GM12878 (cell line): ENCODE data around the gene JUND.

Experiments used
- ETV6 ChIP-seq, 2 experiments: fragments of 450-650 bp in 1 of 2; IDR thresholded peaks in 1 of 2; conservative IDR thresholded peaks in 1 of 2; 2 replicates each; pipeline ENCODE4 v1.6.1; 2014; ENCODE audit warnings: antibody characterized with exemption in 1 of 2, borderline replicate concordance in 1 of 2, low read depth in 1 of 2, mild to moderate bottlenecking in 1 of 2, moderate library complexity in 1 of 2
- EZH2 ChIP-seq: IDR thresholded peaks from 2 replicates; pipeline ENCODE4 v1.6.1; 2012; ENCODE audit warnings: low read depth, mild to moderate bottlenecking, control low read depth, inconsistent platforms, low read length, borderline replicate concordance; ENCODE audit not compliant: control insufficient read depth
- NBN ChIP-seq: fragments of 450-650 bp; IDR thresholded peaks from 2 replicates; pipeline ENCODE4 v1.6.1; 2016
- NFIC ChIP-seq: IDR thresholded peaks from 2 replicates; pipeline ENCODE4 v1.6.1; 2012; ENCODE audit warnings: low read depth, mild to moderate bottlenecking, inconsistent platforms, low read length, moderate library complexity
- NFYA ChIP-seq: IDR thresholded peaks from 2 replicates; pipeline ENCODE4 v1.6.1; 2011; ENCODE audit warnings: low read depth, mild to moderate bottlenecking, low read length, improper control_type of control experiment, borderline replicate concordance
- POLR2A ChIP-seq: IDR thresholded peaks from 2 replicates; pipeline ENCODE4 v1.6.1; 2011; ENCODE audit warnings: low read depth, mild to moderate bottlenecking, low read length
- RFX5 ChIP-seq: IDR thresholded peaks from 2 replicates; pipeline ENCODE4 v1.6.1; 2011; ENCODE audit warnings: low read depth, low read length, improper control_type of control experiment
- YY1 ChIP-seq: IDR thresholded peaks from 2 replicates; pipeline ENCODE4 v1.6.1; 2011; ENCODE audit warnings: low read depth, mild to moderate bottlenecking, low read length
- TF ChIP-seq, protein P1 (sequence below): IDR thresholded peaks from 2 replicates; pipeline ENCODE4 v1.6.1; 2011; ENCODE audit warnings: mild to moderate bottlenecking, low read depth, low read length, moderate library complexity; ENCODE audit not compliant: insufficient replicate concordance
- TF ChIP-seq, protein P2 (sequence below), 3 experiments: IDR thresholded peaks in 2 of 3; conservative IDR thresholded peaks in 1 of 3; 2 replicates each; pipeline ENCODE4 v1.5.1; 2011; ENCODE audit warnings: low read depth in 3 of 3, low read length in 3 of 3, mild to moderate bottlenecking in 3 of 3, control low read depth in 2 of 3, moderate library complexity in 2 of 3, inconsistent platforms in 1 of 3, mixed read lengths in 1 of 3; ENCODE audit not compliant: control insufficient read depth in 2 of 3, insufficient read depth in 1 of 3; ENCODE audit errors: extremely low read depth in 1 of 3

DNA sequence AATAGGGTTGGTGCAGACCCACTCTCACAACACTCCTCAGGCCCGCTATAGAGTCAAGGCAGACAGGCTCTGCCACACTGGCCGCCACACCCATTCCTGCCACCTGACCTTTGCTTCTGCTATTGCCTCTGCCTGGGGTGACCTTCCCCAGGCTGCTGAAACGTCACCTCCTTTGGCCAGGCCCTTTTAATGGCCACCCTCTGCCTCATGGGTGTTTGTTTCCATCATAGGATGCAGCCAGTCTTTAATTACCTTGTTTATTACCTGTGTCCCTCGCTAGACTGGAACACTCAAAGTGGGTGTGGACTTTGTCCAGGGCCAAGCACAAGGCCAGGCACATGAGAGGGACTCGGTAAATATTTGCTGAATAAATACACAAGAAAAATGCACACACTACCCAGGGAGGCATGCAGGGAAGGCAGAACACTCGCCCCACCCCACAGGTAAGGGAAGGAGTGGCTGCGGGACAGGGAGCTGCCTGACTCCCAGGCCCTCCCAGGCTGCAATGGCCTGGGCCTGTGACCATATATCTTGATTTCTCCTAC is 38.2 kb upstream of the JUND start:
- TF ChIP-seq, protein P1, sequence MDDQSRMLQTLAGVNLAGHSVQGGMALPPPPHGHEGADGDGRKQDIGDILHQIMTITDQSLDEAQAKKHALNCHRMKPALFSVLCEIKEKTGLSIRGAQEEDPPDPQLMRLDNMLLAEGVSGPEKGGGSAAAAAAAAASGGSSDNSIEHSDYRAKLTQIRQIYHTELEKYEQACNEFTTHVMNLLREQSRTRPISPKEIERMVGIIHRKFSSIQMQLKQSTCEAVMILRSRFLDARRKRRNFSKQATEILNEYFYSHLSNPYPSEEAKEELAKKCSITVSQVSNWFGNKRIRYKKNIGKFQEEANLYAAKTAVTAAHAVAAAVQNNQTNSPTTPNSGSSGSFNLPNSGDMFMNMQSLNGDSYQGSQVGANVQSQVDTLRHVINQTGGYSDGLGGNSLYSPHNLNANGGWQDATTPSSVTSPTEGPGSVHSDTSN: no peak
- TF ChIP-seq NBN (no peak), EZH2 (no peak), NFYA (no peak), POLR2A (no peak), ETV6 (conservative IDR thresholded peaks at IDR 0.05 in 1 of 2, IDR thresholded peaks at IDR 0.05 in 1 of 2; ENCODE audit: borderline replicate concordance in 1 of 2, low read depth in 1 of 2) (no peak), YY1 (no peak), NFIC (no peak), RFX5 (no peak)
- TF ChIP-seq, protein P2, sequence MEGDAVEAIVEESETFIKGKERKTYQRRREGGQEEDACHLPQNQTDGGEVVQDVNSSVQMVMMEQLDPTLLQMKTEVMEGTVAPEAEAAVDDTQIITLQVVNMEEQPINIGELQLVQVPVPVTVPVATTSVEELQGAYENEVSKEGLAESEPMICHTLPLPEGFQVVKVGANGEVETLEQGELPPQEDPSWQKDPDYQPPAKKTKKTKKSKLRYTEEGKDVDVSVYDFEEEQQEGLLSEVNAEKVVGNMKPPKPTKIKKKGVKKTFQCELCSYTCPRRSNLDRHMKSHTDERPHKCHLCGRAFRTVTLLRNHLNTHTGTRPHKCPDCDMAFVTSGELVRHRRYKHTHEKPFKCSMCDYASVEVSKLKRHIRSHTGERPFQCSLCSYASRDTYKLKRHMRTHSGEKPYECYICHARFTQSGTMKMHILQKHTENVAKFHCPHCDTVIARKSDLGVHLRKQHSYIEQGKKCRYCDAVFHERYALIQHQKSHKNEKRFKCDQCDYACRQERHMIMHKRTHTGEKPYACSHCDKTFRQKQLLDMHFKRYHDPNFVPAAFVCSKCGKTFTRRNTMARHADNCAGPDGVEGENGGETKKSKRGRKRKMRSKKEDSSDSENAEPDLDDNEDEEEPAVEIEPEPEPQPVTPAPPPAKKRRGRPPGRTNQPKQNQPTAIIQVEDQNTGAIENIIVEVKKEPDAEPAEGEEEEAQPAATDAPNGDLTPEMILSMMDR (IDR thresholded peaks at IDR 0.05 in 2 of 3, conservative IDR thresholded peaks at IDR 0.05 in 1 of 3; ENCODE audit: control insufficient read depth in 2 of 3, extremely low read depth in 1 of 3, insufficient read depth in 1 of 3, low read depth in 3 of 3, low read length in 3 of 3): no peak
